GM18909 (cell line): ENCODE results near the gene KY.

ENCODE experiments used
- ATAC-seq: cut with Tn5 transposase; IDR thresholded peaks from one replicate; pipeline ENCODE4 v1.9.1; 2021; ENCODE audit warnings: mild to moderate bottlenecking; ENCODE audit not compliant: unreplicated experiment, poor library complexity

Gene KY

GRCh38 chr3:134647902-134648760 is 2.7 kb downstream of the KY start:
- no peak for ATAC-seq

GRCh38 chr3:134646086-134646485 is 4.7 kb downstream of the KY start:
- no peak for ATAC-seq

- ATAC-seq = no peak
Observed at GRCh38 chr3:134645515-134645914, 5.3 kb downstream of the KY start.

GRCh38 chr3:134644731-134645514 is 5.9 kb downstream of the KY start:
- no peak for ATAC-seq

- no peak for ATAC-seq
Observed at GRCh38 chr3:134643150-134643675, 7.6 kb downstream of the KY start.

GRCh38 chr3:134642445-134643149 is 8.2 kb downstream of the KY start:
- ATAC-seq = no peak

GRCh38 chr3:134641671-134642300 is 9.0 kb downstream of the KY start:
- no peak for ATAC-seq

GRCh38 chr3:134640872-134641470 is 9.9 kb downstream of the KY start:
- no peak for ATAC-seq

- ATAC-seq = no peak
Observed at GRCh38 chr3:134640378-134640777, 10.4 kb downstream of the KY start.

- ATAC-seq = no peak
Observed at GRCh38 chr3:134638385-134639030, 12.3 kb downstream of the KY start.

- no peak for ATAC-seq
Observed at GRCh38 chr3:134636406-134636805, 14.4 kb downstream of the KY start.

- no peak for ATAC-seq
Observed at GRCh38 chr3:134630506-134630905, 20.3 kb downstream of the KY start.

GRCh38 chr3:134628884-134629283 is 21.9 kb downstream of the KY start:
- ATAC-seq = no peak

GRCh38 chr3:134627831-134628230 is 23.0 kb downstream of the KY start:
- ATAC-seq = no peak

GRCh38 chr3:134625885-134626741 is 24.7 kb downstream of the KY start:
- ATAC-seq = no peak

- no peak for ATAC-seq
Observed at GRCh38 chr3:134625462-134625861, 25.4 kb downstream of the KY start.

GRCh38 chr3:134624537-134625287 is 26.1 kb downstream of the KY start:
- no peak for ATAC-seq
